Stomach (tissue), 9 donors: ENCODE measurements around the gene SH3GL2. TPM values are rescaled to one million over a fixed set of nuclear protein-coding genes. Genes with fewer than 3 reads are reported as not detected.

Experiments
- DNase-seq, 2 donors: peaks; one replicate each; pipeline versions ENCODE4 v3.0.0 to v3.0.0-alpha.2; 2013 to 2019
- H3K27ac ChIP-seq, 5 donors: fragments of 200-600 bp in 4 of 5; sonication (generic) in 4 of 5; one replicate each; pipeline ENCODE4 v1.5.1; 2013 to 2019; ENCODE audit warnings: mild to moderate bottlenecking in 1 of 5, moderate library complexity in 1 of 5
- H3K27me3 ChIP-seq, 3 donors: fragments of 200-600 bp; sonication (generic); one replicate each; pipeline ENCODE4 v1.5.1; 2017 to 2019; ENCODE audit warnings: mixed run types in 1 of 3
- H3K36me3 ChIP-seq, 4 donors: fragments of 200-600 bp; sonication (generic); 1 replicate in 3 of 4; 2 replicates in 1 of 4; pipeline ENCODE4 v1.5.1; 2016 to 2019
- H3K4me1 ChIP-seq, 4 donors: fragments of 200-600 bp; sonication (generic); one replicate each; pipeline ENCODE4 v1.5.1; 2016 to 2019
- H3K4me3 ChIP-seq, 4 donors: fragments of 200-600 bp; sonication (generic) in 3 of 4; one replicate each; pipeline ENCODE4 v1.5.1; 2016 to 2019; ENCODE audit warnings: mild to moderate bottlenecking in 1 of 4
- H3K9me3 ChIP-seq, 4 donors: fragments of 200-600 bp; sonication (generic); one replicate each; pipeline ENCODE4 v1.5.1; 2016 to 2019
- EP300 ChIP-seq: sonication (generic); formaldehyde crosslinking; IDR thresholded peaks from one replicate; pipeline ENCODE4 v1.6.1; 2017; ENCODE audit warnings: antibody characterized with exemption
- POLR2A ChIP-seq, 4 donors: fragments of 450-650 bp; IDR thresholded peaks; one replicate each; pipeline ENCODE4 v1.6.1; 2016; ENCODE audit warnings: antibody characterized with exemption in 4 of 4, control low read depth in 2 of 4, mild to moderate bottlenecking in 1 of 4, moderate library complexity in 1 of 4
- POLR2AphosphoS5 ChIP-seq, 3 donors: sonication (generic); formaldehyde crosslinking; IDR thresholded peaks; one replicate each; pipeline ENCODE4 v1.6.1; 2016; ENCODE audit warnings: antibody characterized with exemption in 3 of 3
- WGBS, 5 donors: extraction: QIAGEN DNeasy Blood & Tissue Kit in 3 of 5; methylation state at CpG; one replicate each; pipeline versions ENCODE4 v1.1.5 to v1.1.7; 2013 to 2018; 5-methylcytosine and 5-hydroxymethylcytosine counted together
- intact Hi-C: fragments of 100-400 bp; cut with DNase I; formaldehyde crosslinking; loops from one replicate; pipeline ENCODE4 v1.15.1; 2023; ENCODE audit warnings: low total_unique reads
- polyA plus RNA-seq, 3 donors: library from polyadenylated mRNA; stranded (reverse); fragments of 200-250 nt; gene quantifications; one replicate each; pipeline ENCODE4 v1.2.3, GENCODE V29; 2013
- total RNA-seq, 5 donors: library from RNA; depleted of rRNA; stranded (reverse); fragments of >200 nt; gene quantifications; one replicate each; pipeline versions ENCODE4 v1.1.0 to v1.2.3, GENCODE V29; 2014 to 2016
- TF ChIP-seq, protein P1 (sequence below), 7 experiments: fragments of 450-650 bp in 4 of 7; fragments of 200-600 bp in 3 of 7; sonication (generic) in 3 of 7; IDR thresholded peaks; one replicate each; pipeline ENCODE4 v1.5.1; 2016 to 2019; ENCODE audit warnings: antibody characterized with exemption in 7 of 7, control low read depth in 2 of 7, mild to moderate bottlenecking in 1 of 7
- donor health status: healthy with polysubstance abuse.
- donor health status: Bipolar disorder and iron deficiency.
- donor health status: healthy.

SH3GL2 gene
- total and polyA plus RNA-seq, 8 donors = 0.89 to 17.5 (median 7.7) TPM; not detected in 1

- intact Hi-C loops = no loop called here
These were observed 36.0 kb downstream of the SH3GL2 start for GRCh38 chr9:17614903-17615302.

GRCh38 chr9:17622141-17622540, 43.3 kb downstream of the SH3GL2 start:
- intact Hi-C loops = no loop called here
- H3K4me1 ChIP-seq = no peaks in the 10 kb centered on the region
- H3K4me3 ChIP-seq = no peak overlapping the region
- no peaks in the 10 kb centered on the region for H3K36me3 ChIP-seq
- no peak for TF ChIP-seq EP300
- TF ChIP-seq POLR2AphosphoS5 (IDR thresholded peaks at IDR 0.05) = no peak
- TF ChIP-seq, protein P1, sequence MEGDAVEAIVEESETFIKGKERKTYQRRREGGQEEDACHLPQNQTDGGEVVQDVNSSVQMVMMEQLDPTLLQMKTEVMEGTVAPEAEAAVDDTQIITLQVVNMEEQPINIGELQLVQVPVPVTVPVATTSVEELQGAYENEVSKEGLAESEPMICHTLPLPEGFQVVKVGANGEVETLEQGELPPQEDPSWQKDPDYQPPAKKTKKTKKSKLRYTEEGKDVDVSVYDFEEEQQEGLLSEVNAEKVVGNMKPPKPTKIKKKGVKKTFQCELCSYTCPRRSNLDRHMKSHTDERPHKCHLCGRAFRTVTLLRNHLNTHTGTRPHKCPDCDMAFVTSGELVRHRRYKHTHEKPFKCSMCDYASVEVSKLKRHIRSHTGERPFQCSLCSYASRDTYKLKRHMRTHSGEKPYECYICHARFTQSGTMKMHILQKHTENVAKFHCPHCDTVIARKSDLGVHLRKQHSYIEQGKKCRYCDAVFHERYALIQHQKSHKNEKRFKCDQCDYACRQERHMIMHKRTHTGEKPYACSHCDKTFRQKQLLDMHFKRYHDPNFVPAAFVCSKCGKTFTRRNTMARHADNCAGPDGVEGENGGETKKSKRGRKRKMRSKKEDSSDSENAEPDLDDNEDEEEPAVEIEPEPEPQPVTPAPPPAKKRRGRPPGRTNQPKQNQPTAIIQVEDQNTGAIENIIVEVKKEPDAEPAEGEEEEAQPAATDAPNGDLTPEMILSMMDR (IDR thresholded peaks at IDR 0.05) = no peak
- TF ChIP-seq POLR2A (IDR thresholded peaks at IDR 0.05) = no peak
- 79 to 91% (median 91%) methylated on average over 4 of the region's 4 CpGs for WGBS, 5 donors
- no peaks in the 10 kb centered on the region for H3K27me3 ChIP-seq
- no peak overlapping the region for H3K27ac ChIP-seq
- no peaks in the 10 kb centered on the region for H3K9me3 ChIP-seq
- DNase-seq = no peak

More at GRCh38 chr9:17614903-17615302, 36.0 kb downstream of the SH3GL2 start:
- H3K9me3 ChIP-seq = no peaks in the 10 kb centered on the region
- H3K4me3 ChIP-seq = no peak overlapping the region
- H3K36me3 ChIP-seq = no peaks in the 10 kb centered on the region
- 56 to 61% (median 59%) methylated on average over 4 of the region's 4 CpGs for WGBS, 5 donors
- H3K4me1 ChIP-seq = no peaks in the 10 kb centered on the region
- TF ChIP-seq POLR2A (IDR thresholded peaks at IDR 0.05) = no peak
- TF ChIP-seq, protein P1 (IDR thresholded peaks at IDR 0.05) = no peak
- no peak for TF ChIP-seq POLR2AphosphoS5 (IDR thresholded peaks at IDR 0.05)
- TF ChIP-seq EP300 = no peak
- no peak for DNase-seq
- no peak overlapping the region for H3K27ac ChIP-seq
- no peaks in the 10 kb centered on the region for H3K27me3 ChIP-seq

- H3K4me1 ChIP-seq = no peaks in the 10 kb centered on the region
- 73 to 90% (median 77%) methylated on average over 4 to 6 of the region's 6 CpGs for WGBS, 5 donors
- no peak overlapping the region for H3K4me3 ChIP-seq
- H3K27ac ChIP-seq = no peak overlapping the region
- H3K36me3 ChIP-seq = no peaks in the 10 kb centered on the region
- intact Hi-C loops = no loop called here
- no peak for DNase-seq
- TF ChIP-seq, protein P1 (IDR thresholded peaks at IDR 0.05) = no peak
- TF ChIP-seq POLR2A (IDR thresholded peaks at IDR 0.05) = no peak
- TF ChIP-seq POLR2AphosphoS5 (IDR thresholded peaks at IDR 0.05) = no peak
- no peak for TF ChIP-seq EP300
- no peaks in the 10 kb centered on the region for H3K27me3 ChIP-seq
- H3K9me3 ChIP-seq = no peaks in the 10 kb centered on the region
These were observed 43.9 kb downstream of the SH3GL2 start for GRCh38 chr9:17622749-17623148.

DNA sequence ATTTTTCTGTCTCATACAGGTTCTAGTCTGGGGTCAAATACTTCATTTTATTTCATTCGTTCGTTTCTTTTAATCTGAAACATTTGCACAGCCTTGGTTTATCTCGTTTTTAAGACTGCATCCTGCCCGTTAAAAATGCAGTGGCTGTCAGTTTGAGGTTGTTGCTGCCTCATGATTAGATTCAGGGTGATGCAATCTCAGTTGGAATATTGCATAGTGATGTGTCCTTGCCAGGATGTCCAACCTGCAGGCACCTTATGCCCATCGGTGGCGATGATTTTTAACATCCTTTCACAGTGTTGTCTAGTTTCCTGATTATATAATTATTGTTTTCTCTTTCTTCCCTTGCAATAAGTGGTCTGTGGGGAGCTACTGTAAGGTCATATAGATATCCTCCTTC, 45.1 kb downstream of the SH3GL2 start:
- Histone ChIP-seq H3K4me3 (no peak overlapping the region), H3K9me3 (no peaks in the 10 kb centered on the region), H3K36me3 (no peaks in the 10 kb centered on the region), H3K4me1 (no peaks in the 10 kb centered on the region), H3K27ac (no peak overlapping the region), H3K27me3 (no peaks in the 10 kb centered on the region)
- 81 to 90% (median 85%) methylated on average over 6 of the region's 6 CpGs for WGBS, 5 donors
- intact Hi-C loops = no loop called here
- TF ChIP-seq POLR2AphosphoS5 (IDR thresholded peaks at IDR 0.05) (no peak), EP300 (no peak), POLR2A (IDR thresholded peaks at IDR 0.05) (no peak)
- TF ChIP-seq, protein P1 (IDR thresholded peaks at IDR 0.05) = no peak
- DNase-seq = no peak
